Neural progenitor cell (in vitro differentiated cells): ENCODE results near the gene GSG1L.

Source experiments
- EZH2 ChIP-seq: fragments of 200-600 bp; sonication (generic); IDR thresholded peaks from 2 replicates; pipeline ENCODE4 v1.6.1; 2017; ENCODE audit warnings: antibody characterized with exemption, mild to moderate bottlenecking, moderate library complexity
- TF ChIP-seq, protein P1 (sequence below): fragments of 200-600 bp; sonication (generic); IDR thresholded peaks from 2 replicates; pipeline ENCODE4 v1.5.1; 2017; ENCODE audit warnings: antibody characterized with exemption, mild to moderate bottlenecking

- TF ChIP-seq, protein P1, sequence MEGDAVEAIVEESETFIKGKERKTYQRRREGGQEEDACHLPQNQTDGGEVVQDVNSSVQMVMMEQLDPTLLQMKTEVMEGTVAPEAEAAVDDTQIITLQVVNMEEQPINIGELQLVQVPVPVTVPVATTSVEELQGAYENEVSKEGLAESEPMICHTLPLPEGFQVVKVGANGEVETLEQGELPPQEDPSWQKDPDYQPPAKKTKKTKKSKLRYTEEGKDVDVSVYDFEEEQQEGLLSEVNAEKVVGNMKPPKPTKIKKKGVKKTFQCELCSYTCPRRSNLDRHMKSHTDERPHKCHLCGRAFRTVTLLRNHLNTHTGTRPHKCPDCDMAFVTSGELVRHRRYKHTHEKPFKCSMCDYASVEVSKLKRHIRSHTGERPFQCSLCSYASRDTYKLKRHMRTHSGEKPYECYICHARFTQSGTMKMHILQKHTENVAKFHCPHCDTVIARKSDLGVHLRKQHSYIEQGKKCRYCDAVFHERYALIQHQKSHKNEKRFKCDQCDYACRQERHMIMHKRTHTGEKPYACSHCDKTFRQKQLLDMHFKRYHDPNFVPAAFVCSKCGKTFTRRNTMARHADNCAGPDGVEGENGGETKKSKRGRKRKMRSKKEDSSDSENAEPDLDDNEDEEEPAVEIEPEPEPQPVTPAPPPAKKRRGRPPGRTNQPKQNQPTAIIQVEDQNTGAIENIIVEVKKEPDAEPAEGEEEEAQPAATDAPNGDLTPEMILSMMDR, result no peak
- TF ChIP-seq EZH2, result no peak
Observed at GRCh38 chr16:27960619-27961295, 102.8 kb downstream of the GSG1L start.
